HG02840 (cell line): ENCODE results near the gene SKOR1.
A peak's percentile ranks its signal among the peaks of the same experiment; 100 is the strongest.

Experiments used
- ATAC-seq: cut with Tn5 transposase; IDR thresholded peaks from one replicate; pipeline ENCODE4 v1.9.1; 2021; ENCODE audit warnings: mild to moderate bottlenecking, moderate library complexity, moderate number of reproducible peaks; ENCODE audit not compliant: unreplicated experiment, low FRiP score

Gene SKOR1

GRCh38 chr15:67829647-67830504 is 4.6 kb downstream of the SKOR1 start:
- no peak for ATAC-seq

- no peak for ATAC-seq
These were observed 6.1 kb downstream of the SKOR1 start for GRCh38 chr15:67831363-67831762.

GRCh38 chr15:67832031-67832551 is 6.8 kb downstream of the SKOR1 start:
- no peak for ATAC-seq

GRCh38 chr15:67832897-67833709 is 7.8 kb downstream of the SKOR1 start:
- ATAC-seq: no peak

GRCh38 chr15:67833710-67834511 is 8.6 kb downstream of the SKOR1 start:
- no peak for ATAC-seq

- ATAC-seq: no peak
These were observed 9.4 kb downstream of the SKOR1 start for GRCh38 chr15:67834581-67835296.

GRCh38 chr15:67835297-67836133 is 10.2 kb downstream of the SKOR1 start:
- ATAC-seq: no peak

GRCh38 chr15:67836134-67836455 is 10.8 kb downstream of the SKOR1 start:
- no peak for ATAC-seq

GRCh38 chr15:67836477-67836876 is 11.2 kb downstream of the SKOR1 start:
- no peak for ATAC-seq

GRCh38 chr15:67836955-67837354 is 11.6 kb downstream of the SKOR1 start:
- no peak for ATAC-seq

- ATAC-seq: no peak
These were observed 13.6 kb downstream of the SKOR1 start for GRCh38 chr15:67838789-67839332.

GRCh38 chr15:67839499-67839928 is 14.2 kb downstream of the SKOR1 start:
- ATAC-seq: peak; percentile 2

- ATAC-seq: peak; percentile 89
These were observed 14.8 kb downstream of the SKOR1 start, which contains the start of gene RNU6-1 for GRCh38 chr15:67839929-67840748. Gene RNU6-1 (minus strand): TSS chr15:67840045.

- no peak for ATAC-seq
These were observed 15.6 kb downstream of the SKOR1 start for GRCh38 chr15:67840749-67841512.

GRCh38 chr15:67841513-67841762 is 16.1 kb downstream of the SKOR1 start:
- no peak for ATAC-seq

GRCh38 chr15:67843092-67843501 is 17.8 kb downstream of the SKOR1 start:
- ATAC-seq: no peak

GRCh38 chr15:67843571-67844387 is 18.5 kb downstream of the SKOR1 start:
- no peak for ATAC-seq
